GM18951 (cell line): ENCODE measurements around the gene IVL.

Experiments used
- POLR2A ChIP-seq: IDR thresholded peaks from 4 replicates; pipeline ENCODE4 v1.6.1; 2011; ENCODE audit warnings: mild to moderate bottlenecking; ENCODE audit not compliant: insufficient read length, insufficient read depth; ENCODE audit errors: extremely low read depth
- in situ Hi-C: fragments of 300-500 bp; cut with MboI; formaldehyde crosslinking; loops from one replicate; pipeline ENCODE4 v1.12.0; 2022; ENCODE audit warnings: low sequenced_read_pairs, mixed read lengths, inconsistent platforms; ENCODE audit not compliant: unreplicated experiment

Gene IVL

GRCh38 chr1:152941037-152941711 lies 32.8 kb downstream of the IVL start:
- in situ Hi-C loops, result no loop called here
- no peak for TF ChIP-seq POLR2A

GRCh38 chr1:152942161-152942560 lies 33.8 kb downstream of the IVL start:
- in situ Hi-C loops, result no loop called here

GRCh38 chr1:152946248-152946647 lies 37.9 kb downstream of the IVL start:
- in situ Hi-C loops, result no loop called here
- TF ChIP-seq POLR2A, result no peak

More at GRCh38 chr1:152942161-152942560, 33.8 kb downstream of the IVL start:
- TF ChIP-seq POLR2A, result no peak

GRCh38 chr1:152946651-152947256 lies 38.4 kb downstream of the IVL start, which contains the start of gene SPRR5:
Gene SPRR5 (plus strand): TSS chr1:152947206. CDS start chr1:152948555, 1,349 bp downstream.
- no peak for TF ChIP-seq POLR2A
- in situ Hi-C loops, result no loop called here

DNA sequence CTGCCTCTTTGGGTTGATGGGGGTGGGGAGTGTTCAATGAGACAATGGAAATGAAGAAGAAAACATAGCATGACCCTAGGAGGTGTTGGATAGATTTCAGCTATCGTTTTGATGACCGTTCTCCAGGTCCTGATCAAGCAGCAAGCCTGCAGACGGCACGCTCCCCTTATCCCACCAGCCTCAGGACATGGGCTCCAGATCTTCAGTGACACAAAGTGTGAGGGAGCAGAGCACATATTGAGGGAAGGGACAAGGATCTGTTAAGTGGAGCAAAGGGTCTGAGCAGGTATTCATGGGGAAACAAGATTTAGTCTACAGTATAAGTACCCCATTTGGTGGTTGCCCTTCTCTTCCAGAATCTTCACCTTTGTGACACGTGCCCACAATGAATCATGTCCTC lies 43.4 kb downstream of the IVL start:
- TF ChIP-seq POLR2A, result no peak
- in situ Hi-C loops, result no loop called here

- in situ Hi-C loops, result no loop called here
- no peak for TF ChIP-seq POLR2A
Measured at GRCh38 chr1:152953761-152954160, 45.4 kb downstream of the IVL start.

- TF ChIP-seq POLR2A, result no peak
- in situ Hi-C loops, result no loop called here
Measured at GRCh38 chr1:152954436-152954835, 46.1 kb downstream of the IVL start.

GRCh38 chr1:152957561-152957960 lies 49.2 kb downstream of the IVL start:
- in situ Hi-C loops, result no loop called here
- no peak for TF ChIP-seq POLR2A

GRCh38 chr1:152959273-152959672 lies 50.9 kb downstream of the IVL start:
- in situ Hi-C loops, result no loop called here
- TF ChIP-seq POLR2A, result no peak

GRCh38 chr1:152959801-152960451 lies 51.6 kb downstream of the IVL start:
- TF ChIP-seq POLR2A, result no peak

GRCh38 chr1:152960452-152961044 lies 52.2 kb downstream of the IVL start:
- TF ChIP-seq POLR2A, result no peak
- in situ Hi-C loops, result no loop called here

More at GRCh38 chr1:152959801-152960451, 51.6 kb downstream of the IVL start:
- in situ Hi-C loops, result no loop called here
